Mesenchymal stem cell (in vitro differentiated cells and primary cell): ENCODE data around the gene LARP1.
A peak's percentile ranks its signal among the peaks of the same experiment; 100 is the strongest.

Experiments
- DNase-seq: peaks from one replicate; pipeline ENCODE4 v3.0.0-alpha.2; 2013
- H2AFZ ChIP-seq: one replicate; pipeline ENCODE4 v1.6.1; 2013; ENCODE audit warnings: low read depth, mild to moderate bottlenecking, control low read depth, inconsistent platforms, low read length, moderate library complexity
- H2AK5ac ChIP-seq: 2 replicates; pipeline ENCODE4 v1.6.1; 2013; ENCODE audit warnings: low read length, moderate library complexity, mild to moderate bottlenecking, inconsistent platforms; ENCODE audit not compliant: severe bottlenecking
- H2BK120ac ChIP-seq: one replicate; pipeline ENCODE4 v1.6.1; 2013; ENCODE audit warnings: low read depth, mild to moderate bottlenecking, inconsistent platforms, low read length, moderate library complexity
- H2BK12ac ChIP-seq, 2 experiments: one replicate each; pipeline ENCODE4 v1.6.1; 2013; ENCODE audit warnings: inconsistent platforms in 2 of 2, low read length in 2 of 2, mild to moderate bottlenecking in 2 of 2, moderate library complexity in 2 of 2, control low read depth in 1 of 2
- H2BK15ac ChIP-seq: one replicate; pipeline ENCODE4 v1.6.1; 2013; ENCODE audit warnings: mild to moderate bottlenecking, low read depth, inconsistent platforms; ENCODE audit not compliant: poor library complexity, severe bottlenecking
- H2BK5ac ChIP-seq: 2 replicates; pipeline ENCODE4 v1.6.1; 2013; ENCODE audit warnings: low read depth, mild to moderate bottlenecking, low read length, control low read depth, inconsistent platforms; ENCODE audit not compliant: poor library complexity, severe bottlenecking
- H3K14ac ChIP-seq, 2 experiments: one replicate each; pipeline ENCODE4 v1.6.1; 2013; ENCODE audit warnings: inconsistent platforms in 2 of 2, low read length in 2 of 2, control low read depth in 1 of 2, mild to moderate bottlenecking in 1 of 2, moderate library complexity in 1 of 2
- H3K18ac ChIP-seq, 2 experiments: one replicate each; pipeline ENCODE4 v1.6.1; 2013; ENCODE audit warnings: inconsistent platforms in 2 of 2, low read length in 2 of 2, control low read depth in 1 of 2, low read depth in 1 of 2, mild to moderate bottlenecking in 1 of 2
- H3K23ac ChIP-seq, 2 experiments: one replicate each; pipeline ENCODE4 v1.6.1; 2013; ENCODE audit warnings: inconsistent platforms in 2 of 2, low read length in 2 of 2, mild to moderate bottlenecking in 2 of 2, moderate library complexity in 2 of 2, control low read depth in 1 of 2
- H3K27ac ChIP-seq: 2 replicates; pipeline ENCODE4 v1.5.1; 2013; ENCODE audit warnings: mild to moderate bottlenecking, moderate library complexity, low read length, control low read depth, inconsistent platforms; ENCODE audit not compliant: poor library complexity, severe bottlenecking
- H3K27me3 ChIP-seq, 2 experiments: 2 replicates each; pipeline versions ENCODE4 v1.6.1 to v1.7.0; 2013; ENCODE audit warnings: low read length in 2 of 2, mild to moderate bottlenecking in 2 of 2, moderate library complexity in 2 of 2, control low read depth in 1 of 2, inconsistent platforms in 1 of 2; ENCODE audit not compliant: control insufficient read depth in 1 of 2, insufficient read depth in 1 of 2
- H3K36me3 ChIP-seq, 2 experiments: 2 replicates each; pipeline versions ENCODE4 v1.6.1 to v1.7.0; 2013; ENCODE audit warnings: low read length in 2 of 2, control low read depth in 1 of 2, inconsistent platforms in 1 of 2, low read depth in 1 of 2, mild to moderate bottlenecking in 1 of 2; ENCODE audit not compliant: insufficient read depth in 2 of 2, control insufficient read depth in 1 of 2
- H3K4ac ChIP-seq, 2 experiments: one replicate each; pipeline ENCODE4 v1.6.1; 2013; ENCODE audit warnings: inconsistent platforms in 2 of 2, low read length in 2 of 2, mild to moderate bottlenecking in 2 of 2, moderate library complexity in 2 of 2, control low read depth in 1 of 2, low read depth in 1 of 2
- H3K4me1 ChIP-seq: 2 replicates; pipeline ENCODE4 v1.6.1; 2013; ENCODE audit warnings: low read depth, low read length, control low read depth; ENCODE audit not compliant: control insufficient read depth, insufficient read depth
- H3K4me2 ChIP-seq: 2 replicates; pipeline ENCODE4 v1.6.1; 2013; ENCODE audit warnings: low read length, mild to moderate bottlenecking, inconsistent platforms; ENCODE audit not compliant: poor library complexity, severe bottlenecking
- H3K4me3 ChIP-seq, 2 experiments: 2 replicates each; pipeline versions ENCODE4 v1.5.1 to v1.7.0; 2013; ENCODE audit warnings: low read length in 2 of 2, mild to moderate bottlenecking in 2 of 2, control low read depth in 1 of 2, low read depth in 1 of 2; ENCODE audit not compliant: insufficient read depth in 1 of 2
- H3K79me1 ChIP-seq: replicated peaks from 2 replicates; pipeline ENCODE4 v1.6.1; 2013; ENCODE audit warnings: mild to moderate bottlenecking, control low read depth, low read length, inconsistent platforms; ENCODE audit not compliant: poor library complexity, severe bottlenecking
- H3K9ac ChIP-seq: 2 replicates; pipeline ENCODE4 v1.7.0; 2013; ENCODE audit warnings: mild to moderate bottlenecking, low read length, moderate library complexity
- H3K9me3 ChIP-seq: 2 replicates; pipeline ENCODE4 v1.7.0; 2013; ENCODE audit warnings: mild to moderate bottlenecking, low read length; ENCODE audit not compliant: control insufficient read depth
- H4K8ac ChIP-seq: one replicate; pipeline ENCODE4 v1.6.1; 2013; ENCODE audit warnings: inconsistent platforms, mild to moderate bottlenecking, low read length, moderate library complexity
- H4K91ac ChIP-seq: one replicate; pipeline ENCODE4 v1.6.1; 2013; ENCODE audit warnings: mild to moderate bottlenecking, low read length, inconsistent platforms
- WGBS: methylation state at CpG from one replicate; pipeline ENCODE4 v1.1.7; 2013; ENCODE audit warnings: mixed read lengths; 5-methylcytosine and 5-hydroxymethylcytosine counted together

The LARP1 gene

DNA sequence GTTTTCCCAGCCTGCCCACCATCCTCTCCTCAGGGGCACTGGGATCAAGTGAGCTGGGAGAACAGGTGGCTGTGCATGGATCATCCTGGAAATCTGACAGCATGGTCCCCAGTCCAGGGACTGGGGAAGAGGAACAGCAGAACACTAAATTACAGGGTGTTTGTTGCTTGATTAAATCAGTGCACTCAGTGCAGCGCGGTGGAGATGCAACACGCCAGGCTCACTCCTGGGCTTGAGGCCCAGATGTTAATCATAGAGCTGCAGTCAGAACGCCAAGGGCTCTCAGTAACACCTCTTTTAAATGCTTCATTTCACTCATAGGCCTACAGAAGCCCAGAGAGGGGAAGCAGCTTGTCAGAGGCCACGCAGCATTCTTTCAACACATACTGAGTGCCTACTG, 14.2 kb upstream of the LARP1 start:
- Histone ChIP-seq H3K4me1 (no peaks in the 10 kb centered on the region), H4K8ac (no peak overlapping the region), H2AK5ac (no peak overlapping the region), H3K27ac (no peak overlapping the region), H3K4me3 (peak overlapping the region in 1 of 2 experiments; percentile 12), H3K79me1 (no peaks in the 10 kb centered on the region), H2BK5ac (no peak overlapping the region), H4K91ac (no peak overlapping the region), H3K23ac (no peak overlapping the region), H2BK12ac (peak overlapping the region in 1 of 2 experiments; percentile 67), H3K4me2 (no peak overlapping the region), H3K4ac (no peak overlapping the region), H3K9me3 (no peaks in the 10 kb centered on the region), H3K18ac (peak overlapping the region in 1 of 2 experiments; percentile 78), H2BK15ac (no peak overlapping the region), H3K36me3 (no peaks in the 10 kb centered on the region), H3K9ac (peak overlapping the region; percentile 52), H3K27me3 (no peaks in the 10 kb centered on the region), H2AFZ (no peak overlapping the region), H3K14ac (no peak overlapping the region), H2BK120ac (no peak overlapping the region)
- no peak for DNase-seq
- WGBS: 88% methylated on average over 5 of the region's 5 CpGs

DNA sequence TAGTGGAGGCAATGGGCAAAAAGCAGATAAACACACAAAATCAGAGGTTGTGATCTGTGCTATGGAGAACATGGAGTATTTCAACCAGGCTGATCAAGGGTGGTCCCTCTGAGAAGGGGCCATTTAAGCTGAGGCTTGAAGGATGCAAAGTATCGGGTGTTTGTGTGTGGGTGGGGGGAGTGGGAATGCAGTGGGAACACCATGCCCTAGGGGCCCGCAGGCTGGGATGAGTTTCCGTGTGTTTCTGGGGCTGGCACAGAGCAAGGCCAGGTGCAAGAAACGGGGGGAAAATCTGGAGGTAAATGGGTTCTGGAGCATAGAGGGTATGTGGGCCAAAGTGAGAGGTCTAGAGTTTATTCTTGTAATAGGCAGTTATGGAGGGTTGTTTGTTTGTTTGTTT, 13.8 kb upstream of the LARP1 start:
- Histone ChIP-seq H2BK12ac (no peak overlapping the region), H3K4me2 (no peak overlapping the region), H2AFZ (no peak overlapping the region), H3K4ac (no peak overlapping the region), H3K9ac (peak overlapping the region; percentile 48), H3K27me3 (no peaks in the 10 kb centered on the region), H3K4me1 (no peaks in the 10 kb centered on the region), H3K4me3 (peak overlapping the region in 1 of 2 experiments; percentile 12), H3K27ac (no peak overlapping the region), H3K79me1 (no peaks in the 10 kb centered on the region), H3K23ac (no peak overlapping the region), H3K9me3 (no peaks in the 10 kb centered on the region), H2BK15ac (no peak overlapping the region), H2BK5ac (no peak overlapping the region), H4K8ac (no peak overlapping the region), H3K14ac (no peak overlapping the region), H4K91ac (no peak overlapping the region), H2BK120ac (no peak overlapping the region), H3K18ac (no peak overlapping the region), H3K36me3 (no peaks in the 10 kb centered on the region), H2AK5ac (no peak overlapping the region)
- no peak for DNase-seq
- WGBS: 91% methylated on average over 4 of the region's 4 CpGs

DNA sequence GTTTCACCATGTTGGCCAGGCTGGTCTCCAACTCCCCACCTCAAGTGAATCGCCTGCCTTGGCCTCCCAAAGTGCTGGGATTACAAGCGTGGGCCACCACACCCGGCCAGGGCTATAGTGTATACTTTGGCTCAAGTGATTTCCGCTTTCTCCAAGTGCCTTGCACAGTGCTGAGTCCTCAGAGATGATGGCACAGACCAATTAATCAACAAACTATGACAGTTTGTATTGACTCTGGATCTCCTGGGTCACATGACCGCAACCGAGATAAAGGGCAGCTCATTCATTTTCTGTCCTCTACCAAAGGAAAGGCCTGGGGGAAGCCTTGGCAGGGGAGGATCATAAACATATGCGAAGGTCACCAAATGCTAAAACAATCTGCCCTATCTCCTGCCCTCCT, 11.4 kb upstream of the LARP1 start:
- Histone ChIP-seq H4K8ac (no peak overlapping the region), H3K23ac (no peak overlapping the region), H3K79me1 (peaks cover 1% of the 10 kb centered on the region), H4K91ac (no peak overlapping the region), H3K4ac (no peak overlapping the region), H3K9ac (no peak overlapping the region), H3K14ac (no peak overlapping the region), H2BK15ac (no peak overlapping the region), H2AK5ac (no peak overlapping the region), H3K27me3 (no peaks in the 10 kb centered on the region), H3K18ac (no peak overlapping the region), H2BK12ac (no peak overlapping the region), H3K9me3 (no peaks in the 10 kb centered on the region), H3K27ac (no peak overlapping the region), H3K4me2 (no peak overlapping the region), H2AFZ (no peak overlapping the region), H3K4me1 (no peaks in the 10 kb centered on the region), H2BK120ac (no peak overlapping the region), H3K4me3 (no peak overlapping the region), H3K36me3 (no peaks in the 10 kb centered on the region), H2BK5ac (no peak overlapping the region)
- WGBS: 81% methylated on average over 7 of the region's 7 CpGs
- DNase-seq: no peak

DNA sequence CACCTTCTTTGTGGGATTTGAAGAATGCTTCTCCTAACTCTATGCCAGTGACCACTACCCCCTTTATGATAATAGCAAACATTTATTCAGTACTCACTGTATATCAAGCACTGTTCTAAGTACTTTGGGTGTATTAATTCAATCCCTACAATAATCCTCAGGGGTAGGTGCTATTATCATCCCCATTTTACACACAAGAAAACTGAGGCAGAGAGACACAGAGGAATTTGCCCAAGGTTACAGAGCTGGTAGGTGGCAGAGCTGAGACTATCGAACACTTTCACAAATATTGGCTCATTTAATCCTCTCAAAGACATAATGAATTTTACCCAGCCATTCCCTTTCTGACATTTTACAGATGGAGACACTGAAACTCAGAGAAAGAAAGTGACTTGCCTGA, 9.8 kb upstream of the LARP1 start:
- H4K91ac ChIP-seq: no peak overlapping the region
- peaks cover 2% of the 10 kb centered on the region for H3K4me1 ChIP-seq
- H3K23ac ChIP-seq: no peak overlapping the region
- H3K9me3 ChIP-seq: no peaks in the 10 kb centered on the region
- 96% methylated on average over 1 of the region's 1 CpG for WGBS
- H3K4me2 ChIP-seq: no peak overlapping the region
- no peak overlapping the region for H4K8ac ChIP-seq
- DNase-seq: no peak
- H2AK5ac ChIP-seq: no peak overlapping the region
- no peak overlapping the region for H3K27ac ChIP-seq
- H2BK120ac ChIP-seq: no peak overlapping the region
- no peak overlapping the region for H2BK5ac ChIP-seq
- no peak overlapping the region for H3K4me3 ChIP-seq
- no peak overlapping the region for H2BK12ac ChIP-seq
- peaks cover 4% of the 10 kb centered on the region for H3K79me1 ChIP-seq
- H3K4ac ChIP-seq: no peak overlapping the region
- no peak overlapping the region for H3K18ac ChIP-seq
- no peaks in the 10 kb centered on the region for H3K36me3 ChIP-seq
- no peaks in the 10 kb centered on the region for H3K27me3 ChIP-seq
- H2BK15ac ChIP-seq: no peak overlapping the region
- no peak overlapping the region for H2AFZ ChIP-seq
- H3K14ac ChIP-seq: no peak overlapping the region
- no peak overlapping the region for H3K9ac ChIP-seq
